ENCODE results near the gene CEP89. TPM values are rescaled to one million over a fixed set of nuclear protein-coding genes. Genes with fewer than 3 reads are reported as not detected.
"Not testable (repeated sequence)": the region's sequence is repeated elsewhere in the genome, so short reads cannot be mapped to it uniquely, and the experiment has no call there.

The CEP89 gene
- total and polyA plus RNA-seq, 5 donors = 5.6 to 11.3 (median 9.2) TPM

- 97% methylated on average over 2 of the region's 2 CpGs for WGBS
Measured at GRCh38 chr19:32891609-32892008, 80.1 kb downstream of the CEP89 start.

GRCh38 chr19:32890841-32891240 lies 80.9 kb downstream of the CEP89 start:
- peaks cover 3% of the 10 kb centered on the region for H3K9me3 ChIP-seq (ENCODE audit: control insufficient read depth, low read length)
- intact Hi-C loops (cut with DNase I) = no loop called here
- H3K4me1 ChIP-seq (ENCODE audit: control insufficient read depth, insufficient read depth, low read length) = no peaks in the 10 kb centered on the region
- ATAC-seq = no peak
- WGBS = 97% methylated on average over 10 of the region's 10 CpGs
- H3K27ac ChIP-seq (ENCODE audit: low read length) = no peak overlapping the region
- DNase-seq = peak in 1 of 3 donors; percentile 38
- H3K4me3 ChIP-seq (ENCODE audit: low read length) = no peak overlapping the region
- H3K27me3 ChIP-seq (ENCODE audit: control insufficient read depth, insufficient read depth) = no peaks in the 10 kb centered on the region

More at GRCh38 chr19:32891609-32892008, 80.1 kb downstream of the CEP89 start:
- DNase-seq = no peak
- Histone ChIP-seq H3K4me3 (ENCODE audit: low read length) (no peak overlapping the region), H3K27me3 (ENCODE audit: control insufficient read depth, insufficient read depth) (no peaks in the 10 kb centered on the region), H3K9me3 (ENCODE audit: control insufficient read depth, low read length) (peaks cover 3% of the 10 kb centered on the region), H3K4me1 (ENCODE audit: control insufficient read depth, insufficient read depth, low read length) (no peaks in the 10 kb centered on the region), H3K27ac (ENCODE audit: low read length) (no peak overlapping the region)
- intact Hi-C loops (cut with DNase I) = no loop called here
- ATAC-seq = no peak

GRCh38 chr19:32890326-32890725 lies 81.4 kb downstream of the CEP89 start:
- 96% methylated on average over 13 of the region's 13 CpGs for WGBS
- H3K4me3 ChIP-seq (ENCODE audit: low read length) = no peak overlapping the region
- H3K27me3 ChIP-seq (ENCODE audit: control insufficient read depth, insufficient read depth) = no peaks in the 10 kb centered on the region
- no peak overlapping the region for H3K27ac ChIP-seq (ENCODE audit: low read length)
- ATAC-seq (no peak), DNase-seq (peak in 1 of 3 donors; percentile 18)
- no peaks in the 10 kb centered on the region for H3K4me1 ChIP-seq (ENCODE audit: control insufficient read depth, insufficient read depth, low read length)
- intact Hi-C loops (cut with DNase I) = no loop called here
- peaks cover 3% of the 10 kb centered on the region for H3K9me3 ChIP-seq (ENCODE audit: control insufficient read depth, low read length)

GRCh38 chr19:32889137-32889934 lies 82.4 kb downstream of the CEP89 start:
- Histone ChIP-seq H3K27me3 (ENCODE audit: control insufficient read depth, insufficient read depth) (no peaks in the 10 kb centered on the region), H3K9me3 (ENCODE audit: control insufficient read depth, low read length) (peaks cover 3% of the 10 kb centered on the region), H3K27ac (ENCODE audit: low read length) (no peak overlapping the region), H3K4me3 (ENCODE audit: low read length) (no peak overlapping the region), H3K4me1 (ENCODE audit: control insufficient read depth, insufficient read depth, low read length) (no peaks in the 10 kb centered on the region)
- DNase-seq = peak in 1 of 3 donors; percentile 5
- intact Hi-C loops (cut with DNase I) = no loop called here
- no peak for ATAC-seq
- WGBS = 95% methylated on average over 11 of the region's 11 CpGs

GRCh38 chr19:32887572-32888215 lies 84.1 kb downstream of the CEP89 start:
- WGBS = 92% methylated on average over 4 of the region's 4 CpGs
- no peaks in the 10 kb centered on the region for H3K4me1 ChIP-seq (ENCODE audit: control insufficient read depth, insufficient read depth, low read length)
- H3K9me3 ChIP-seq (ENCODE audit: control insufficient read depth, low read length) = no peaks in the 10 kb centered on the region
- intact Hi-C loops (cut with DNase I) = no loop called here
- H3K27me3 ChIP-seq (ENCODE audit: control insufficient read depth, insufficient read depth) = no peaks in the 10 kb centered on the region
- DNase-seq (no peak), ATAC-seq (no peak)
- H3K27ac ChIP-seq (ENCODE audit: low read length) = no peak overlapping the region
- H3K4me3 ChIP-seq (ENCODE audit: low read length) = no peak overlapping the region

GRCh38 chr19:32886241-32886640 lies 85.5 kb downstream of the CEP89 start:
- H3K27me3 ChIP-seq (ENCODE audit: control insufficient read depth, insufficient read depth) = no peaks in the 10 kb centered on the region
- ATAC-seq (no peak), DNase-seq (no peak)
- intact Hi-C loops (cut with DNase I) = no loop called here
- no peak overlapping the region for H3K27ac ChIP-seq (ENCODE audit: low read length)
- H3K4me1 ChIP-seq (ENCODE audit: control insufficient read depth, insufficient read depth, low read length) = no peaks in the 10 kb centered on the region
- H3K9me3 ChIP-seq (ENCODE audit: control insufficient read depth, low read length) = no peaks in the 10 kb centered on the region
- no peak overlapping the region for H3K4me3 ChIP-seq (ENCODE audit: low read length)
- 92% methylated on average over 7 of the region's 7 CpGs for WGBS

- intact Hi-C loops (cut with DNase I); H3K4me1 ChIP-seq (ENCODE audit: control insufficient read depth, insufficient read depth, low read length); H3K27ac ChIP-seq (ENCODE audit: low read length); H3K4me3 ChIP-seq (ENCODE audit: low read length); ATAC-seq; H3K9me3 ChIP-seq (ENCODE audit: control insufficient read depth, low read length); DNase-seq; H3K27me3 ChIP-seq (ENCODE audit: control insufficient read depth, insufficient read depth): not testable (repeated sequence)
- 90% methylated on average over 5 of the region's 5 CpGs for WGBS
Measured at GRCh38 chr19:32885255-32885654, 86.5 kb downstream of the CEP89 start.

- peak in 1 of 3 donors; percentile 22 for DNase-seq
- Histone ChIP-seq H3K4me3 (ENCODE audit: low read length) (no peak overlapping the region), H3K27ac (ENCODE audit: low read length) (no peak overlapping the region), H3K4me1 (ENCODE audit: control insufficient read depth, insufficient read depth, low read length) (no peaks in the 10 kb centered on the region), H3K9me3 (ENCODE audit: control insufficient read depth, low read length) (no peaks in the 10 kb centered on the region), H3K27me3 (ENCODE audit: control insufficient read depth, insufficient read depth) (no peaks in the 10 kb centered on the region)
- 91% methylated on average over 12 of the region's 12 CpGs for WGBS
- intact Hi-C loops (cut with DNase I) = no loop called here
- ATAC-seq = no peak
Measured at GRCh38 chr19:32881766-32882165, 90.0 kb downstream of the CEP89 start.

GRCh38 chr19:32880622-32881021 lies 91.1 kb downstream of the CEP89 start:
- ATAC-seq = no peak
- 85% methylated on average over 2 of the region's 2 CpGs for WGBS

GRCh38 chr19:32879741-32880140 lies 92.0 kb downstream of the CEP89 start:
- Histone ChIP-seq H3K27me3 (ENCODE audit: control insufficient read depth, insufficient read depth) (no peaks in the 10 kb centered on the region), H3K27ac (ENCODE audit: low read length) (no peak overlapping the region), H3K9me3 (ENCODE audit: control insufficient read depth, low read length) (no peaks in the 10 kb centered on the region), H3K4me1 (ENCODE audit: control insufficient read depth, insufficient read depth, low read length) (no peaks in the 10 kb centered on the region), H3K4me3 (ENCODE audit: low read length) (no peak overlapping the region)
- ATAC-seq = no peak
- intact Hi-C loops (cut with DNase I) = no loop called here
- WGBS = 90% methylated on average over 8 of the region's 8 CpGs
- no peak for DNase-seq

More at GRCh38 chr19:32880622-32881021, 91.1 kb downstream of the CEP89 start:
- no peaks in the 10 kb centered on the region for H3K27me3 ChIP-seq (ENCODE audit: control insufficient read depth, insufficient read depth)
- DNase-seq = no peak
- intact Hi-C loops (cut with DNase I) = no loop called here
- no peak overlapping the region for H3K27ac ChIP-seq (ENCODE audit: low read length)
- H3K4me1 ChIP-seq (ENCODE audit: control insufficient read depth, insufficient read depth, low read length) = no peaks in the 10 kb centered on the region
- no peak overlapping the region for H3K4me3 ChIP-seq (ENCODE audit: low read length)
- H3K9me3 ChIP-seq (ENCODE audit: control insufficient read depth, low read length) = no peaks in the 10 kb centered on the region

- 97% methylated on average over 12 of the region's 12 CpGs for WGBS
- Histone ChIP-seq H3K4me3 (ENCODE audit: low read length) (no peak overlapping the region), H3K27me3 (ENCODE audit: control insufficient read depth, insufficient read depth) (no peaks in the 10 kb centered on the region), H3K4me1 (ENCODE audit: control insufficient read depth, insufficient read depth, low read length) (no peaks in the 10 kb centered on the region), H3K27ac (ENCODE audit: low read length) (no peak overlapping the region), H3K9me3 (ENCODE audit: control insufficient read depth, low read length) (no peaks in the 10 kb centered on the region)
- ATAC-seq = no peak
- intact Hi-C loops (cut with DNase I) = no loop called here
- DNase-seq = no peak
Measured at GRCh38 chr19:32878988-32879387, 92.8 kb downstream of the CEP89 start.

All from right cardiac atrium (tissue), 5 donors.